Hepatocyte (in vitro differentiated cells): ENCODE data around the gene TMBIM1. TPM values are rescaled to one million over a fixed set of nuclear protein-coding genes. Genes with fewer than 3 reads are reported as not detected.

Source experiments
- DNase-seq: peaks from one replicate; pipeline ENCODE4 v3.0.0-alpha.2; 2016; ENCODE audit warnings: low spot score
- H2AFZ ChIP-seq: fragments of 200-600 bp; sonication (generic); 2 replicates; pipeline ENCODE4 v1.6.0; 2016; ENCODE audit warnings: antibody characterized with exemption, mild to moderate bottlenecking
- H3K27ac ChIP-seq: fragments of 200-600 bp; sonication (generic); 2 replicates; pipeline ENCODE4 v1.5.1; 2016; ENCODE audit warnings: mild to moderate bottlenecking
- H3K27me3 ChIP-seq: fragments of 200-600 bp; sonication (generic); 2 replicates; pipeline ENCODE4 v1.6.1; 2016
- H3K36me3 ChIP-seq: fragments of 200-600 bp; sonication (generic); replicated peaks from 2 replicates; pipeline ENCODE4 v1.5.1; 2016; ENCODE audit warnings: low read depth; ENCODE audit not compliant: insufficient read depth
- H3K4me1 ChIP-seq: fragments of 200-600 bp; sonication (generic); 2 replicates; pipeline ENCODE4 v1.5.1; 2016; ENCODE audit warnings: mild to moderate bottlenecking, moderate library complexity; ENCODE audit not compliant: insufficient read depth
- H3K4me2 ChIP-seq: fragments of 200-600 bp; sonication (generic); 2 replicates; pipeline ENCODE4 v1.6.0; 2016
- H3K4me3 ChIP-seq: fragments of 200-600 bp; sonication (generic); 2 replicates; pipeline ENCODE4 v1.5.1; 2016; ENCODE audit warnings: mild to moderate bottlenecking
- H3K79me2 ChIP-seq: fragments of 200-600 bp; sonication (generic); 2 replicates; pipeline ENCODE4 v1.6.0; 2017; ENCODE audit warnings: mild to moderate bottlenecking
- H3K9me2 ChIP-seq: fragments of 200-600 bp; sonication (generic); replicated peaks from 2 replicates; pipeline ENCODE4 v1.6.0; 2017; ENCODE audit warnings: mild to moderate bottlenecking; ENCODE audit not compliant: insufficient read depth
- H3K9me3 ChIP-seq: fragments of 200-600 bp; sonication (generic); 2 replicates; pipeline ENCODE4 v1.5.1; 2016; ENCODE audit warnings: low read depth, mild to moderate bottlenecking
- H4K20me1 ChIP-seq: fragments of 200-600 bp; sonication (generic); 2 replicates; pipeline ENCODE4 v1.6.0; 2016; ENCODE audit warnings: mild to moderate bottlenecking; ENCODE audit not compliant: insufficient read depth, poor library complexity, severe bottlenecking
- CTCF ChIP-seq: fragments of 200-600 bp; sonication (generic); IDR thresholded peaks from 2 replicates; pipeline ENCODE4 v1.5.1; 2016; ENCODE audit warnings: antibody characterized with exemption, mild to moderate bottlenecking; ENCODE audit not compliant: poor library complexity
- EZH2 ChIP-seq: fragments of 200-600 bp; sonication (generic); IDR thresholded peaks from 2 replicates; pipeline ENCODE4 v1.6.1; 2016; ENCODE audit warnings: antibody characterized with exemption, mild to moderate bottlenecking, borderline replicate concordance
- EZH2phosphoT487 ChIP-seq: fragments of 200-600 bp; sonication (generic); IDR thresholded peaks from one replicate; pipeline ENCODE4 v1.6.1; 2018; ENCODE audit warnings: antibody characterized with exemption, mild to moderate bottlenecking, low read depth, moderate library complexity; ENCODE audit not compliant: unreplicated experiment, severe bottlenecking
- WGBS: methylation state at CpG from one replicate; pipeline ENCODE4 v1.1.6; 2016; ENCODE audit warnings: low lambda C conversion rate; ENCODE audit errors: missing lambda C conversion rate; 5-methylcytosine and 5-hydroxymethylcytosine counted together
- polyA plus RNA-seq: library from polyadenylated mRNA; unstranded; fragments of >200 nt; fragmentation: Nextera tagmentation; extraction: Ambion mirVana; gene quantifications from 2 replicates; pipeline ENCODE4 v1.2.1, GENCODE V29; 2016
- total RNA-seq: library from RNA; depleted of rRNA; stranded (reverse); fragments of >200 nt; gene quantifications from 2 replicates; pipeline ENCODE4 v1.2.3, GENCODE V29; 2014

The TMBIM1 gene
- total and polyA plus RNA-seq, 2 experiments from 2014 or later, result 224 to 302 TPM

- 71% methylated on average over 1 of the region's 1 CpG for WGBS
- TF ChIP-seq EZH2phosphoT487 (no peak), CTCF (no peak), EZH2 (no peak)
- Histone ChIP-seq H3K4me3 (no peak overlapping the region), H3K27ac (peak overlapping the region; percentile 57), H3K9me2 (no peaks in the 10 kb centered on the region), H3K36me3 (peaks cover 4% of the 10 kb centered on the region), H4K20me1 (no peaks in the 10 kb centered on the region), H3K79me2 (peaks cover 33% of the 10 kb centered on the region), H3K4me1 (peaks cover 4% of the 10 kb centered on the region), H3K4me2 (no peak overlapping the region), H2AFZ (no peak overlapping the region), H3K9me3 (no peaks in the 10 kb centered on the region), H3K27me3 (no peaks in the 10 kb centered on the region)
- no peak for DNase-seq
Observed at GRCh38 chr2:218238887-218239286, 53.4 kb downstream of the TMBIM1 start.

GRCh38 chr2:218236829-218237228, 55.5 kb downstream of the TMBIM1 start:
- WGBS, result 98% methylated on average over 4 of the region's 4 CpGs
- Histone ChIP-seq H3K9me2 (no peaks in the 10 kb centered on the region), H3K4me1 (peaks cover 4% of the 10 kb centered on the region), H3K4me2 (no peak overlapping the region), H3K27ac (no peak overlapping the region), H3K36me3 (peaks cover 4% of the 10 kb centered on the region), H3K27me3 (no peaks in the 10 kb centered on the region), H2AFZ (no peak overlapping the region), H3K79me2 (peaks cover 42% of the 10 kb centered on the region), H4K20me1 (no peaks in the 10 kb centered on the region), H3K4me3 (no peak overlapping the region), H3K9me3 (no peaks in the 10 kb centered on the region)
- TF ChIP-seq EZH2 (no peak), CTCF (no peak), EZH2phosphoT487 (no peak)
- DNase-seq, result no peak

GRCh38 chr2:218235017-218235416, 57.3 kb downstream of the TMBIM1 start:
- DNase-seq, result no peak
- Histone ChIP-seq H3K27ac (peak overlapping the region; percentile 14), H3K79me2 (peaks cover 38% of the 10 kb centered on the region), H3K4me2 (no peak overlapping the region), H3K9me2 (no peaks in the 10 kb centered on the region), H4K20me1 (no peaks in the 10 kb centered on the region), H2AFZ (no peak overlapping the region), H3K4me3 (no peak overlapping the region), H3K4me1 (peaks cover 16% of the 10 kb centered on the region), H3K9me3 (no peaks in the 10 kb centered on the region), H3K27me3 (no peaks in the 10 kb centered on the region), H3K36me3 (peaks cover 4% of the 10 kb centered on the region)
- TF ChIP-seq CTCF (no peak), EZH2phosphoT487 (no peak), EZH2 (no peak)
- WGBS, result 100% methylated on average over 2 of the region's 2 CpGs

GRCh38 chr2:218234521-218234920, 57.8 kb downstream of the TMBIM1 start:
- peaks cover 4% of the 10 kb centered on the region for H3K36me3 ChIP-seq

More at GRCh38 chr2:218234521-218234920, 57.8 kb downstream of the TMBIM1 start:
- Histone ChIP-seq H3K27ac (peak overlapping the region; percentile 14), H3K9me3 (no peaks in the 10 kb centered on the region), H3K4me3 (no peak overlapping the region), H3K79me2 (peaks cover 38% of the 10 kb centered on the region), H3K4me2 (no peak overlapping the region), H3K4me1 (peaks cover 21% of the 10 kb centered on the region), H3K9me2 (no peaks in the 10 kb centered on the region), H2AFZ (no peak overlapping the region), H4K20me1 (no peaks in the 10 kb centered on the region), H3K27me3 (no peaks in the 10 kb centered on the region)
- TF ChIP-seq EZH2 (no peak), EZH2phosphoT487 (no peak), CTCF (no peak)
- 39% methylated on average over 3 of the region's 3 CpGs for WGBS
- DNase-seq, result no peak
